HL-60/S4 (cell line): ENCODE results near the gene PRPSAP1.
"Not testable (repeated sequence)": the region's sequence is repeated elsewhere in the genome, so short reads cannot be mapped to it uniquely, and the experiment has no call there.

ENCODE experiments used
- in situ Hi-C: fragments of 300-500 bp; cut with MboI; formaldehyde crosslinking; loops from 2 replicates; pipeline ENCODE4 v1.14.3; 2022; ENCODE audit warnings: low sequenced_read_pairs

Gene PRPSAP1

DNA sequence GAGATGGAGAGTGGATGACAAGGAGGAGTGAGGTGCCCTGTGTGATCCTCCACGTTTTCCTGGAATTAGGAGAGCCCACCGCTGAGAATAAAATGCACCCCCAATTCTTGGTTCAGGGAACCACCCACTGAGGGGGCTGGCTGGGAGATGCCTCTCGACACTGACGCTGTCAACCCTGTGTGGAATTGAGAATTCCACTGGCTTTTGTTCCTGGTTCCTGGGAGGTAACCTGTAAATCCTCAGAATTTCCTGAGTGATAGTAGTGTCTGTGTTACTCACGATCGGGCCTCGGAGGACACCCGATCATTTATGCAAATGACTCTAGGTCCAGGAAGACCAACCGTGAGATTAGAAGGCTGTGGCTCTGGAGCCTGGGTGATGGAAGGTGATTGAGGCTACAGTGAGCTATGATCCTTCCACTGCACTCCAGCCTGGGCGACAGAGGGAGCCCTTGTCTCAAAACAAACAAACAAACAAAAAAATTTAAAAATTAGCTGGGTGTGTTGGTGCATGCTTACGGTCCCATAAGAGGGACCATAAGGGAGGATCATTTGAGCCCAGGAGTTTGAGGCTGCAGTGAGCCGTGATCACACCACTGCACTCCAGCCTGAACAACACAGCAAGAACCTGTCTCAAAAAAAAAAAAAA is 11.7 kb upstream of the PRPSAP1 start:
- in situ Hi-C loops = no loop called here

- in situ Hi-C loops = no loop called here
These were observed 9.6 kb upstream of the PRPSAP1 start for GRCh38 chr17:76363107-76363842.

GRCh38 chr17:76360461-76360860 is 6.7 kb upstream of the PRPSAP1 start:
- in situ Hi-C loops = no loop called here

- in situ Hi-C loops = not testable (repeated sequence)
These were observed 6.1 kb upstream of the PRPSAP1 start for GRCh38 chr17:76359776-76360175.

DNA sequence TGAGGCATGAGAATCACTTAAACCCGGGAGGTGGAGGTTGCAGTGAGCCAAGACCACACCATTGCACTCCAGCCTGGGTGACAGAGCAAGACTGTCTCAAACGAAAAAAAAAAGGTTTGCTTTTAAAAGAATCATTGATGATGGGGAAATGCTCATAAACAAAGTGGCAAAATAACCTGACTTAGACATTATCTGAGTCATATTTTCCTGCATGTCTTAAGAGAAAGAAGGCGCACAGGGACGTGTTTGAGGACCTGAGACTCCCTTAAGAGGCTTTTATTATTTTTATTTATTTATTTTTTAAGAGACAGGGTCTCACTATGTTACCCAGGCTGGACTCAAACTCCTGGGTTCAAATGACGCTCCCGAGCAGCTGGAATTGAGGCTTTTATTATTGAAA is 5.7 kb upstream of the PRPSAP1 start:
- in situ Hi-C loops = no loop called here

- in situ Hi-C loops = no loop called here
These were observed 4.0 kb upstream of the PRPSAP1 start for GRCh38 chr17:76357597-76358158.

- in situ Hi-C loops = no loop called here
These were observed 3.2 kb upstream of the PRPSAP1 start for GRCh38 chr17:76356803-76357456.

- in situ Hi-C loops = no loop called here
These were observed 1.1 kb upstream of the PRPSAP1 start for GRCh38 chr17:76354747-76355310.

- in situ Hi-C loops = no loop called here
These were observed 607 bp upstream of the PRPSAP1 start for GRCh38 chr17:76354317-76354729.

DNA sequence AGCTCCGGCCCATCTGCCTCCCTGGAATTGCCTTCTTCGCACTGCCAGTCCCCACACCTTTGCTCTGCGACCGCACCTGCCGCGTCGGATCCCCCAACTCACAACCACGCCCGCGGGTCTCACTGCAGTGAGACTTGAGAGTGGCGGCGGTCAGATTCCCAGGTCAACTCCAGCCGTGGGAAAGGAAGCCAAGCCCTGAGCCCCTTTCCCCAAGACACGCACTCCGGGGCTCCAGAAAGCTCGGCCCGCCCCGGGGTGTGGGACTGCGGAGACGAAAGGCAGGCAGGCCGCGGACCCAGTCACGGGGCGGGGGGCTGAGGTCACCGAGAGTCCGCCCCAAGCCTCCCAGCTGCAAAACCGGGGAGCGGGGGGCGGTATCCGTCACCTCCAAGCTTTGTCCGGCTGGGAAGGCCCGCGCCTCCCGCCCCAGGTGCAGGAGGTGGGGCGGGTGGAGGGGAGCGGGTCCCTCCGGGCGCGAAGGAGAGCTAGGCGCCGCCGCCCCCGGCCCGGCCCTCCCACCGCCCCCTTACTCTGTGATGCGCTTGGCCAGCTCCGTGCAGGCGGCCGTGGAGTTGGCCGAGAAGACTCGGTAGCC is 615 bp downstream of the PRPSAP1 start:
- in situ Hi-C loops = no loop called here

DNA sequence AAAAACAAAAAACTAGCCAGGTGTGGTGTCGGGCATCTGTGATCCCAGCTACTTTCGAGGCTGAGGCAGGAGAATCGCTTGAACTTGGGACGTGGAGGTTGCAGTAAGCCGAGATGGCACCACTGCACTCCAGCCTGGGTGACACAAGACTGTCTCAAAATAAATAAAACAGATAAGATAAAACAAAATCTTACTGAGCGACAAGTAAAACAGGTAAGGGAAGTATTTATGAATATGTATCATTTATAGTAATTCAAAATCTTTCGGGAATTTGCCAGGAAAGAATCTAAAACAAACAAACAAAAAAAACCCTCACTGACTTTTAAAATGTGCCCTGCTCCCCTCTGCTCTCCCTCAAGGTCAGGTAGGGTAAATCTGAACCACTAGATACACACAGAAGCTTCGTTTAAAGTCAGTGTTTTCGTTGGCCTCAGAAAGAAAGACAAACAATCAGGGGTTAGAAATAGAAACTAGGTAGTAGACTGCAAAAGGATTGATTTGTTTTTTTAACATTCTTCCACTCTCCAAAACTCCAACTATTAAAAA is 2.1 kb downstream of the PRPSAP1 start:
- in situ Hi-C loops = no loop called here

DNA sequence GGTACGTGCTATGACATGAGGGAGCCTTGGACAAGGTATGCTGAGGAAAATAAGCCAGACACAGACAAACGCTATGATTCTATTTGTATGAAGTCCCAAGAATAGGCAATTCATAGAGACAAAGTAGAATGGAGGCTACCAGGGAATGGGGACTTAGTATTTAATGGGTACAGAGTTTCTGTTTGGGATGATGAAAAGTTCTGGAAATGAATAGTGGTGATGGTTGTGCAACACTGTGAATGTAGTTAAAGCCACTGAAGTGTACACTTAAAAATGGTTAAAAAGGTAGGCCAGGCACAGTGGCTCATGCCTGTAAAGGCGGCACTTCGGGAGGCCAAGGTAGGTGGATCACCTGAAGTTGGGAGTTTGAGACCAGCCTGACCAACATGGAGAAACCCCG is 3.3 kb downstream of the PRPSAP1 start:
- in situ Hi-C loops = no loop called here

DNA sequence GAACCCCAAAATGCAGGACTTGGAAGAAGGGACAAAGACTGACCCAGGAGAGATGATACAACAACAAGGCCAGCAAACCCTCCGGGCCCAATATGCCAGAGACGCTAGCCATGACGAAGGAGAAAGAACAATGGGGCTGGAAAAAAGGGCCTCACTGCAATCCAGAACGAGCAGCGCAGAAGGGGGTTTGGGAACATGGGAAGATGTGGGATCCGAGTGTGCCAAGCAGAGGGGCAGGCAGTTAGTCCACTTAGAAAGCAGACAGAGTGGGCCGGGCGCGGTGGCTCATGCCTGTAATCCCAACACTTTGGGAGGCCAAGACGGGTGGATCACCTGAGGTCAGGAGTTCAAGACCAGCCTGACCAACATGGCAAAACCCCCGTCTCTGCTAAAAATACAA is 6.8 kb downstream of the PRPSAP1 start:
- in situ Hi-C loops = not testable (repeated sequence)

- in situ Hi-C loops = no loop called here
These were observed 8.2 kb downstream of the PRPSAP1 start for GRCh38 chr17:76345377-76345974.

GRCh38 chr17:76343106-76343505 is 10.6 kb downstream of the PRPSAP1 start:
- in situ Hi-C loops = no loop called here

DNA sequence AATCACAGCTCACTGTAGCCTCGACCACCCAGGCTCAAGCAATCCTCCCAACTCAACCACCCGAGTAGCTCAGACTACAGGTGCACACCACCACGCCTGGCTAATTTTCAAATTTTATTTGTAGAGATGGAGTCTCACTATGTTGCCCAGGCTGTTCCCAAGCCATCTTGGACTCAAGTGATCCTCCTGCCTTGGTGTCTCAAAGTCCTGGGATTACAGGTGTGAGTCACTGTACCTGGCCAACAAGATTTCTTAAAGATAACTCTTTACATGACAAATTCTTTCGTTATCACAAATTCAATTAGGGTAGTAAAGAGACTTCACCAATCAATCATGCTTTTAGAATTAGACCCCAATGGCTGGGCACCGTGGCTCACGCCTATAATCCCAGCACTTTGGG is 12.4 kb downstream of the PRPSAP1 start:
- in situ Hi-C loops = no loop called here

DNA sequence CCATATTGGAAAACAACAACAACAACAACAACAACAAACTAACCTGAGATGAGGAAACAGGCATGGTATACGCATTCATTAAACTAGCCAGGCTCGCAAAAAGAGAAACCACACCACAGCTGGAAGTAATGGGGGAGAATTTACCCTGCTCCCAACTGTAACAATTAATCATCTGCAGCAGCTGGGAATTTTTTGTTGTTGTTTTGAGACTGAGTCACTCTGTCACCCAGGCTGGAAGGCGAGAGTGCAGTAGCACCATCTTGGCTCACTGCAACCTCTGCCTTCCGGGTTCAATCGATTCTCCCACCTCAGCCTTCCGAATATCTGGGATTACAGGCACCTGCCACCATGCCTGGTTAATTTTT is 16.3 kb downstream of the PRPSAP1 start:
- in situ Hi-C loops = no loop called here

DNA sequence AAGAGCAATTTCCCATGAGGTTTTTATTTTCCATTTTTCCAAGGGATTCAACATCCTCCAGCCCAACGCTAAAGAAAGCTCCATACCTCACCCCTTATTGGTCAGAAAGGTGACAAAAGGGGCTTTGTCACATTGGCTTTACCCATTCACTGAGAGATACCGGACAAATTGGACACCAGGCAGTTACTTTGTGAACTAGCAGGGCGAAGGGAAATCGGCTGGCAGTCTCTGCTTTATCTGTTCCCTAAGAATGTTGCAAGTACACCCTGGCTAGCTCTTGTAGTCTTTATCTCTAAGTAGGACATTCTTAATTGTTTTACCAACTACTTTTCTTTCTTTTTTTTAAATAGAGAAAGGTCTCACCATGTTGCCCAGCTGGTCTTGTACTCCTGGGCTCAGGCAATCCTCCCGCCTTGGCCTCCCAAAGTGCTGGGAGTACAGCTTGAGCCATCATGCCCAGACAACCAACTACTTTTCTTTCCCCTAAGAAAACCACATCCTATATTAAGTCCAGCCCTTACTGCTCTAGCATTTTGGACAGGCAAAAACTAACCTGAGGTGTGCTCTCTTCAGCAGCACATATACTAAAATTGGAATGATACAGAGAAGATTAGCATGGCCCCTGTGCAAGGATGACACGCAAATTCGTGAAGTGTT is 16.8 kb downstream of the PRPSAP1 start:
- in situ Hi-C loops = no loop called here

DNA sequence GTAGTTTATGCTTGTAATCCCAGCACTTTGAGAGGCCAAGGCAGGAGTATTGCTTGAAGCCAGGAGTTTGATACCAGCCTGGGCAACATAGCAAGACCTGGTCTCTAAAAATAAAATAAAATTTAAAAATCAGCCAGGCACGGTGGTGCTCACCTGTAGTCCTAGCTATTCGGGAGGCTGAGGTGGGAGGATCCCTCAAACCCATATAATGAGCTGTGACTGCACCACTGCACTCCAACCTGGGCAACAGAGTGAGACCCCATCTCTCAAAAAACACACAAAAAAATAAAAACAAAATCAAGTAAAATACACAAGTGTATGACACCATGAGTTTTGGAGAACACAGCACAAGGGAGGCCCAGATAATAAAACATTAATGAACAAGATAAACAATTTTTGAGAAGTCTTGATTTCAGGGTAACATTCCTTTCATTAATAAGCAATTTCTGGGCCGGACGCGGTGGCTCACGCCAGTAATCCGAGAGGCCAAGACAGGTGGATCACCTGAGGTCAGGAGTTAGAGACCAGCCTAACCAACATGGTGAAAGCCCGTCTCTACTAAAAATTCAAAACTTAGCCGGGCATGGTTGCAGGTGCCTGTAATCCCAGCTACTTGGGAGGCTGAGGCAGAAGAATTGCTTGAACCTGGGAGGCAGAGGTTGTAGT is 17.9 kb downstream of the PRPSAP1 start:
- in situ Hi-C loops = no loop called here
